ENCODE measurements around the gene XRCC5.
"Not testable (repeated sequence)": the region's sequence is repeated elsewhere in the genome, so short reads cannot be mapped to it uniquely, and the experiment has no call there.

The XRCC5 gene

DNA sequence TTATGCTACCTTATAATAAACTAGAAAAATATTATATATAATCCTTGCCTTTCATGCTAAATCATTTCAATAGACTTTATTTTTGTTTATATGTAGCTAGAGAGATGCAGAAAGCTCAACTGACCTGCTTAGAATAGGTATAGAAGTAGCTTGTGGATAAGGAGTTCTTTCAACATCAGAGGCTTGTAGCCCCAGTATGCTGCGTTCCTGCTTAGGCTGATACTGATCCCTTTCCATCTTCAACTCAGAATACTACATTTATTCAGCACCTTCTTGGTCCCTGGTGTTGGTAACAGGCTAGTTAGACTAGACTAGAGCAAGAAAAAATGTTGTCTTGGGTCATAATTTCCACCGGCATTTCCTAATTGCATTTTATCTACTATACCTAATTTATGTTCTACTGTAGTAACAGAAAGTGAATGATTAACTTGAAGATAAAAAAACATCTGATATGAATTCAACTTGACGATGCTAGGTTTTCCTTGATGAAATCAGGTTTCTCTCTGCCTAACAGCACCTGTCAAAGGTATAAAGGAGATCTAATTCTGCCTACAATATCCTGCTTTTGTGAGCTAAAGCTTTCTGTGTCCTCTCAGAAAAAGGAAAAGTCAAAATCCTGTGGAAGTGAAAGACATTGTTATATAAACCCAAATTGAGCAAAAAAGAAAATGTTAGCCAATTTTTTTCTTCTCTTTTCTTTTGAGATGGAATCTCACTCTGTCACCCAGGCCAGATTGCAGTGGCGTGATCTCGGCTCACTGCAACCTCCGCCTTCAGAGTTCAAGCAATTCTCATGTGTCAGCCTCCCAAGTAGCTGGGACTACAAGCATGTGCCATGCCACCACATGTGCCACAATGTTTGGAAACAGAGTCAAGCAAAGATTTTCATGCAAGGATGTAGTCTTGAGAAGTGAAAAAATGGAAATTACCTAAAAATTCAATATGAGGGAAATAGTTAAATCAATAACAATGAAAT is 33.4 kb upstream of the XRCC5 start:
- ATAC-seq: no peak
- TF ChIP-seq TCF4 (CRISPR knock-in tag; IDR thresholded peaks at IDR 0.05; ENCODE audit: borderline replicate concordance) (no peak), ZC3H10 (CRISPR knock-in tag; IDR thresholded peaks at IDR 0.05) (no peak), ISL1 (CRISPR knock-in tag; IDR thresholded peaks at IDR 0.05) (no peak), GLIS3 (CRISPR knock-in tag; IDR thresholded peaks at IDR 0.05) (no peak), SNAI2 (CRISPR knock-in tag; IDR thresholded peaks at IDR 0.05) (no peak), ZNF70 (CRISPR knock-in tag; IDR thresholded peaks at IDR 0.05) (no peak), RARB (CRISPR knock-in tag; IDR thresholded peaks at IDR 0.05) (no peak), ZNF565 (CRISPR knock-in tag; conservative IDR thresholded peaks at IDR 0.05; ENCODE audit: low read depth) (no peak), ZFP3 (CRISPR knock-in tag; IDR thresholded peaks at IDR 0.05) (no peak), PPARA (CRISPR knock-in tag; IDR thresholded peaks at IDR 0.05; ENCODE audit: borderline replicate concordance) (no peak)
- TF ChIP-seq, protein P1, sequence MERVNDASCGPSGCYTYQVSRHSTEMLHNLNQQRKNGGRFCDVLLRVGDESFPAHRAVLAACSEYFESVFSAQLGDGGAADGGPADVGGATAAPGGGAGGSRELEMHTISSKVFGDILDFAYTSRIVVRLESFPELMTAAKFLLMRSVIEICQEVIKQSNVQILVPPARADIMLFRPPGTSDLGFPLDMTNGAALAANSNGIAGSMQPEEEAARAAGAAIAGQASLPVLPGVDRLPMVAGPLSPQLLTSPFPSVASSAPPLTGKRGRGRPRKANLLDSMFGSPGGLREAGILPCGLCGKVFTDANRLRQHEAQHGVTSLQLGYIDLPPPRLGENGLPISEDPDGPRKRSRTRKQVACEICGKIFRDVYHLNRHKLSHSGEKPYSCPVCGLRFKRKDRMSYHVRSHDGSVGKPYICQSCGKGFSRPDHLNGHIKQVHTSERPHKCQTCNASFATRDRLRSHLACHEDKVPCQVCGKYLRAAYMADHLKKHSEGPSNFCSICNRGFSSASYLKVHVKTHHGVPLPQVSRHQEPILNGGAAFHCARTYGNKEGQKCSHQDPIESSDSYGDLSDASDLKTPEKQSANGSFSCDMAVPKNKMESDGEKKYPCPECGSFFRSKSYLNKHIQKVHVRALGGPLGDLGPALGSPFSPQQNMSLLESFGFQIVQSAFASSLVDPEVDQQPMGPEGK (CRISPR knock-in tag; IDR thresholded peaks at IDR 0.05; ENCODE audit: borderline replicate concordance): no peak
- TF ChIP-seq, protein P2, sequence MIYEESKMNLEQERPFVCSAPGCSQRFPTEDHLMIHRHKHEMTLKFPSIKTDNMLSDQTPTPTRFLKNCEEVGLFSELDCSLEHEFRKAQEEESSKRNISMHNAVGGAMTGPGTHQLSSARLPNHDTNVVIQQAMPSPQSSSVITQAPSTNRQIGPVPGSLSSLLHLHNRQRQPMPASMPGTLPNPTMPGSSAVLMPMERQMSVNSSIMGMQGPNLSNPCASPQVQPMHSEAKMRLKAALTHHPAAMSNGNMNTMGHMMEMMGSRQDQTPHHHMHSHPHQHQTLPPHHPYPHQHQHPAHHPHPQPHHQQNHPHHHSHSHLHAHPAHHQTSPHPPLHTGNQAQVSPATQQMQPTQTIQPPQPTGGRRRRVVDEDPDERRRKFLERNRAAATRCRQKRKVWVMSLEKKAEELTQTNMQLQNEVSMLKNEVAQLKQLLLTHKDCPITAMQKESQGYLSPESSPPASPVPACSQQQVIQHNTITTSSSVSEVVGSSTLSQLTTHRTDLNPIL (CRISPR knock-in tag; IDR thresholded peaks at IDR 0.05; ENCODE audit: low read depth): no peak
- TF ChIP-seq, protein P3, sequence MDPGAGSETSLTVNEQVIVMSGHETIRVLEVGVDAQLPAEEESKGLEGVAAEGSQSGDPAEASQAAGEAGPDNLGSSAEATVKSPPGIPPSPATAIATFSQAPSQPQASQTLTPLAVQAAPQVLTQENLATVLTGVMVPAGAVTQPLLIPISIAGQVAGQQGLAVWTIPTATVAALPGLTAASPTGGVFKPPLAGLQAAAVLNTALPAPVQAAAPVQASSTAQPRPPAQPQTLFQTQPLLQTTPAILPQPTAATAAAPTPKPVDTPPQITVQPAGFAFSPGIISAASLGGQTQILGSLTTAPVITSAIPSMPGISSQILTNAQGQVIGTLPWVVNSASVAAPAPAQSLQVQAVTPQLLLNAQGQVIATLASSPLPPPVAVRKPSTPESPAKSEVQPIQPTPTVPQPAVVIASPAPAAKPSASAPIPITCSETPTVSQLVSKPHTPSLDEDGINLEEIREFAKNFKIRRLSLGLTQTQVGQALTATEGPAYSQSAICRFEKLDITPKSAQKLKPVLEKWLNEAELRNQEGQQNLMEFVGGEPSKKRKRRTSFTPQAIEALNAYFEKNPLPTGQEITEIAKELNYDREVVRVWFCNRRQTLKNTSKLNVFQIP (CRISPR knock-in tag; IDR thresholded peaks at IDR 0.05; ENCODE audit: borderline replicate concordance, low read depth): no peak
- TF ChIP-seq, protein P4, sequence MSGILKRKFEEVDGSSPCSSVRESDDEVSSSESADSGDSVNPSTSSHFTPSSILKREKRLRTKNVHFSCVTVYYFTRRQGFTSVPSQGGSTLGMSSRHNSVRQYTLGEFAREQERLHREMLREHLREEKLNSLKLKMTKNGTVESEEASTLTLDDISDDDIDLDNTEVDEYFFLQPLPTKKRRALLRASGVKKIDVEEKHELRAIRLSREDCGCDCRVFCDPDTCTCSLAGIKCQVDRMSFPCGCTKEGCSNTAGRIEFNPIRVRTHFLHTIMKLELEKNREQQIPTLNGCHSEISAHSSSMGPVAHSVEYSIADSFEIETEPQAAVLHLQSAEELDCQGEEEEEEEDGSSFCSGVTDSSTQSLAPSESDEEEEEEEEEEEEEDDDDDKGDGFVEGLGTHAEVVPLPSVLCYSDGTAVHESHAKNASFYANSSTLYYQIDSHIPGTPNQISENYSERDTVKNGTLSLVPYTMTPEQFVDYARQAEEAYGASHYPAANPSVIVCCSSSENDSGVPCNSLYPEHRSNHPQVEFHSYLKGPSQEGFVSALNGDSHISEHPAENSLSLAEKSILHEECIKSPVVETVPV (CRISPR knock-in tag; IDR thresholded peaks at IDR 0.05): no peak

DNA sequence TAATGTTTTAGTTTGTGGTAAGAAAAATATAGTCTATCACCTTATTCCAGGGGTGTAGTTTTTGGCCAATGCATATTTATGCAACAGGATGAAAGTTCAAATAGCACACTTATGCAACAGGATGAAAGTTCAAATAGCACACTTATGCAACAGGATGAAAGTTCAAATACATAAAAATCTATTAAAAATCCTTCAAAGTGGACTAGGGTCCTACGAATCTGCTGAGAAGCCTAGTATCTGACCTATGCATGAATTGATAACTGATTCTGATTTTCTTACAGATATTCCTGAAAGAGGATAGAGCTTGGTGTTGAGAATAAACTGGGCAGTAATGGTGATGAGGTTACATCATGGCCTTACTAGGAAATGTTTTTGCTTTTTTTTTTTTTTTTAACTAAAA is 30.4 kb upstream of the XRCC5 start:
- ATAC-seq: no peak
- TF ChIP-seq CSDC2 (CRISPR knock-in tag; IDR thresholded peaks at IDR 0.05) (no peak), OSR1 (CRISPR knock-in tag; IDR thresholded peaks at IDR 0.05) (no peak), ZNF70 (CRISPR knock-in tag; IDR thresholded peaks at IDR 0.05) (no peak), TOX (CRISPR knock-in tag; IDR thresholded peaks at IDR 0.05; ENCODE audit: borderline replicate concordance) (no peak), BACH2 (CRISPR knock-in tag; IDR thresholded peaks at IDR 0.05; ENCODE audit: borderline replicate concordance) (no peak), SNAI2 (CRISPR knock-in tag; IDR thresholded peaks at IDR 0.05) (no peak), ZC3H10 (CRISPR knock-in tag; IDR thresholded peaks at IDR 0.05) (no peak), ZNF8 (CRISPR knock-in tag; IDR thresholded peaks at IDR 0.05) (no peak), TCF4 (CRISPR knock-in tag; IDR thresholded peaks at IDR 0.05; ENCODE audit: borderline replicate concordance) (no peak), ZFP3 (CRISPR knock-in tag; IDR thresholded peaks at IDR 0.05) (no peak)
- TF ChIP-seq, protein P3 (CRISPR knock-in tag; IDR thresholded peaks at IDR 0.05; ENCODE audit: borderline replicate concordance, low read depth): no peak
- TF ChIP-seq, protein P1 (CRISPR knock-in tag; IDR thresholded peaks at IDR 0.05; ENCODE audit: borderline replicate concordance): no peak

DNA sequence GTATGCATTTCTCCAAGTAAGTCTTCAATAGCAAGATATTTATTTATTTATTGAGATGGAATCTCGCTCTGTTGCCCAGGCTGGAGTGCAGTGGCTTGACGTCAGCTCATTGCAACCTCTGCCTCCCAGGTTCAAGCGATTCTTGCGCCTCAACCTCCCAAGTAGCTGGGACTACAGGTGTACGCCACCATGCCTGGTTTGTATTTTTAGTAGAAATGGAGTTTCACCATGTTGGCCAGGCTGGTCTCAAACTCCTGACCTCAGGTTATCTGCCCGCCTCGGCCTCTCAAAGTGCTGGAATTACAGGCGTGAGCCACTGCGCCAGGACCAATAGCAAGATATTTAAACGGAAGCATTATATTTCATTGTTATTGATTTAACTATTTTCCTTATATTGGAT is 29.1 kb upstream of the XRCC5 start:
- not testable (repeated sequence) for ATAC-seq
